ENCODE results near the gene NF2.
"Not testable (repeated sequence)": the region's sequence is repeated elsewhere in the genome, so short reads cannot be mapped to it uniquely, and the experiment has no call there.

The NF2 gene

DNA sequence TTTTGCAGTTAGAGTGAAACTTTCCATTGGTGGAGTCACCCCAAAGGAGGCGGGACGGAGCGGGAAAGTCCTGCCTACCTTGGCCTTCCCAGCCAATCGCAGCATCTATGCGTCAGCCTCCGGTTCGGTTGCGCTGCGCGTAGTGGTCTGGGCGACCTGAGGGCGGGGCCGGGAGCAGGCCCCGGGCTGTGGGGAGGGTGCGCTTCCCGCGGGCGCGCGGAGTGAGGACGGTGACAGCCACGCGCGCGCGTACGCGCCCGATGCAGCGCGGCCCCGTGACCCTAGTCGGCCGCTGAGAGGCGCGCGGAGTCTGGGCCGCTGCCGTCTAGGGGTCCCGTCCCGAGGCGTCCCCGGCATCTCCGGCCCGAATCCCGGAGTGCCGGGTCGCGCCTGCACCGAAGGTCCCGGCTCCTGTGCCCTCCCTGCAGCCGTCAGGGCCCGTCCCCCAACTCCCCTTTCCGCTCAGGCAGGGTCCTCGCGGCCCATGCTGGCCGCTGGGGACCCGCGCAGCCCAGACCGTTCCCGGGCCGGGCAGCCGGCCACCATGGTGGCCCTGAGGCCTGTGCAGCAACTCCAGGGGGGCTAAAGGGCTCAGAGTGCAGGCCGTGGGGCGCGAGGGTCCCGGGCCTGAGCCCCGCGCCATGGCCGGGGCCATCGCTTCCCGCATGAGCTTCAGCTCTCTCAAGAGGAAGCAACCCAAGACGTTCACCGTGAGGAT lies at the start of gene NF2:
Gene NF2, plus strand, starts transcription at position 276 of the 718 bp plus-strand sequence. Its CDS starts 366 bp downstream, at position 642.
- FAIRE-seq = peak; percentile 91
- peak; percentile 97 for DNase-seq (ENCODE audit: low spot score)

DNA sequence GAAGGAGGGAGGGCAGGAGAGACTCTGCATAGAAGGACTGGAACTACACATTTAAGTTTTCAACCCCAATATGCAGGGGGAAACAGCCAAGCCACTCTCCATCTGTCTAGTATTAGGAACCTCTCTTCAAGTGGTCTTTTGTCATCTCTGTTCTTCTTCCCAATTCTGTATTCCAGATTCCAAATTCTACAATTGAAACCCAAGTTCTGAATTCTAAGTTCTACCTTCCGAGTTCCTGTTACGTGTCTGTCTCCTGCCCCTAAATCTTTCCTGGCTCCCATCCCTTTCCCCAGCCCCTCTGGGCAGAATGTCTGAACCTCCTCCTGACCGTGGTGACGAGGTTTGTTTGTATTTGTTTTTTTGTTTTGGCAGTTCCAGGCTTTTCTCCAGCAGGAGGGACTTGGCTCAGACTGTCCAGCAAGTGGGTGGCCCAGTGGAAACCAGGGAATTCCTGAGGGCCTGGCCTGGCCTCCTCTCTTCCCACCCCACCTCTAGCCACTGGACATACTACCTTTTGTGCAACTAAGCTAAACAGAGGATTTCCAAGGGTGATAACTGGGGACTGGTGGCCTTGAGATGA lies 48.3 kb upstream of the NF2 start:
- DNase-seq (ENCODE audit: low spot score) = no peak
- FAIRE-seq = no peak

DNA sequence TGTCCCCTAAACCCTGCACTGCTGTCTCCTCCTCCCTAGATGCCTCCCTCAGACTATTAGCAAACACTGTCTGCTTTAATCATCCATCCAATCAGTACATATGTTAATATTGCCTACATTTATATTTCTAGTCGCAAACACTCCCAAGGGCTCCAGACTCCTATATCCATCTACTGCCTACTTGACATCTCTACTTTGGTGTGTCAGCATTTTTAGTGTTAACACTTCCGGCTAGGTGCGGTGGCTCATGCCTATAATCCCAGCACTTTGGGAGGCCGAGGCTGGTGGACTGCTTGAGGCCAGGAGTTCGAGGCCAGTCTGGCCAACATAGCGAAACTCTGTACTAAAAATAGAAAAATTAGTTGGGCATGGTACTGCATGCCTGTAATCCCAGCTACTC lies 44.4 kb upstream of the NF2 start:
- DNase-seq (ENCODE audit: low spot score) = no peak
- no peak for FAIRE-seq

DNA sequence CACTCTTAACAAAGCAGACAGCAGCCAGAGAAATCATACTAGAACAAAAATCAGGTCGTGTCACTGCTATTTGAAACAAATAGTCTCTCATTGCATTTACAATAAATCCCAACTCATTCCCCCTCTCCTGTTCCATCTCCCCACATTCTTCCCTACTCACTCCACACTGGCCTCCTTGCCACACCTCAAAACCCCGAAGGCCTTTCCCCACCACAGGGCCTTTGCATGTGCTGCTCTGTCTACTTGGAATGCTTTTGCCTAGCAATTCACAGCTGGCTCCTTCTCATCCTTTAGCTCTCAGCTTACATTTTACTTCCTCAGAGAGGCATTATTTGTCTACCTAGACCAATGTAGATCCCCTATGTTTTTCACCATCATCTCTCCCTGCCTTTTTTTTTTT lies 43.6 kb upstream of the NF2 start:
- FAIRE-seq (no peak), DNase-seq (ENCODE audit: low spot score) (no peak)

DNA sequence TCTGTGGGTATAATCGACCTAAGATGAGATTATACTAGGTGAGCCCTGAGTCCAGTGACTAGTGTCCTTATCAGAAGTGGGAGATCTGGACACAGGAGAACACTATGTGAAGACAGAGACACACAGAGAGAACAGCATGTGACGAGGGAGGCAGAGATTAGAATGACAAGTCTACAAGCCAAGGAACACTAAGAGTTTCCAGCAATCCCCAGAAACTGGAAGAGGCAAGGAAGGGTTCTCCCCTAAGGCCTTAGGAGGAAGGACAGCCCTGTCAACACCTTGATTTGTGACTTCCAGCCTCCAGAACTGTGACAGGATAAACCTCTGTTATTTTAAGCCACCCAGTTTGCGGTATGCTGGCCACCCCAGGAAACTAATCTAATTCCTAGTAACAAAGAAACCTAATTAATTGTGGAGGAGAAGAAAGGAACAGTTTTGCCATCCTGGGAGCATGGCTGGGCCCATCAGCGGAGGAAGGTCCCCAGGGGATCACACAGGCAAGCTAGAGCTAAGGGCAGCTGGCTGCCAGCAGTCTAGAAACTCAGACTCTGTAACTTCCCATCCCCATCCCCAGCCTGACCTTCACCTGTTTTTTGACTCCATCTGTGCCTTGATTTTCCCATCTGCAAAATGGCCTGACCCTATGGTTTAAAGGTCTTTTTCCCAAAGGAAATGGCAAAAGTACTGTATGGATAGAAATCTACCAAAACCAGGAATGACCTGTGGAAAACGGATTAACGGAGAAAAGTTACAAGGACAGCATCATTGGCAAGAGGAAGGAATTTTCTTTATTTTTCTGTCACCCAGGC lies 39.6 kb upstream of the NF2 start:
- DNase-seq (ENCODE audit: low spot score) = no peak
- FAIRE-seq = no peak

DNA sequence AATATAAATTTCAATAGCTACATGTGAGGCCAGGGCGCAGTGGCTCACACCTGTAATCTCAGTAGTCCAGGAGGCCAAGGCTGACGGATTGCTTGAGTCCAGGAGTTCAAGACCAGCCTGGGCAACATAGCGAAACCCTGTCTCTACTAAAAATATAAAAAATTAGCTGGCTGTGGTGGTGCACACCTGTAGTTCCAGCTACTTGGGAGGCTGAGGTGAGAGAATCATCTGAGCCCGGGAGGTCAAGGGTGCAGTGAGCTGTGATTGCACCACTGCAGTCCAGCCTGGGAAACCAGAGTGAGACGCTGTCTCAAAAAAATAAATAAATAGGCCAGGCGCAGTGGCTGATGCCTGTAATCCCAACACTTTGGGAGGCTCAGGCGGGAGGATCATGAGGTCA lies 36.9 kb upstream of the NF2 start:
- FAIRE-seq; DNase-seq (ENCODE audit: low spot score): not testable (repeated sequence)

DNA sequence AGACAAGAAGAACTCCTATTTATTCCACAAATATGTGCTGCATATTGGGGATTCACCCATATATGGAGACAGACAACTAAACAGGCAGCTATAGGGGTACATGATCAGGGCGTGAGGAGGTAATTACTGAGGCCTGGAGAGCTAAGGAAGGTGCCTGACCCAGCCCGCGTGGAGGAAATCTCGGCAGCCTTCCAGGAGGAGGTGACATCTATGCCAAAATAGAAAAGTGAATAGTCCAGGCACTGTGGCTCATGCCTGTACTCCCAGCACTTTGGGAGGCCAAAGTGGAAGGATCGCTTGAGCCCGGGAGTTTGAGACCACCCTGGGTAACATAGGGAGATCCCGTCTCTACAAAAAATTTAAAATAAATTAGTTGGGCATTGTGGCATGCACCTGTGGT lies 36.1 kb upstream of the NF2 start:
- DNase-seq (ENCODE audit: low spot score) (no peak), FAIRE-seq (no peak)

DNA sequence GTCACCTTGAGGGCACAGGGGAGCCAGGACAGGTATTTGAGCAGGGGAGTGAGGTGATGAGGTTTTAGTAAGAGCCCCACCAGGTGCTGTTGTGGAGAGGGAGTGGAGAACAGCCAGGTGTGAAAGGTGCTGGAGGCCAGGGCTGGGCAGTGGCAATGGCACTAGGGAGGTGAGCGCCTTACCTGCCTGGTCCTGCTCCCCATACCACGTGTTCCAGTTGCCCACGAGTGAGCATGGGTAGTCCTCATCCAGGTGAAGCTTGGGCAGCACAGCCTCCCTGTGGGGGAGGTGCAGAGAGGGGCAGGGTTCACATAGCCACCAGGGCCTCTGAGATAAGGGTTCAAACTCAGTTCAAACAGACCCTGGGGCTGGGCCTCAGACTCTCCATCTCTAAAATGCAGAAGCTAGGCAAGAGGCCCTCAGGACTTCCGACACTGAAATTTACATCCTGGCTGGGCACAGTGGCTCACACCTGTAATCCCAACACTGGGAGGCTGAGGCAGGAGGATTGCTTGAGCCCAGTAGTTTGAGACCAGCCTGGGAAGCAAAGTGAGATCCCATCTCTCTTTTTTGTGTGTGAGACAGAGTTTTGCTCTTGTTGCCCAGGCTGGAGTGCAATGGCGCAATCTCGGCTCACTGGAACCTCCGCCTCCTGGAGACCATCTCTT lies 34.3 kb upstream of the NF2 start:
- no peak for FAIRE-seq

DNA sequence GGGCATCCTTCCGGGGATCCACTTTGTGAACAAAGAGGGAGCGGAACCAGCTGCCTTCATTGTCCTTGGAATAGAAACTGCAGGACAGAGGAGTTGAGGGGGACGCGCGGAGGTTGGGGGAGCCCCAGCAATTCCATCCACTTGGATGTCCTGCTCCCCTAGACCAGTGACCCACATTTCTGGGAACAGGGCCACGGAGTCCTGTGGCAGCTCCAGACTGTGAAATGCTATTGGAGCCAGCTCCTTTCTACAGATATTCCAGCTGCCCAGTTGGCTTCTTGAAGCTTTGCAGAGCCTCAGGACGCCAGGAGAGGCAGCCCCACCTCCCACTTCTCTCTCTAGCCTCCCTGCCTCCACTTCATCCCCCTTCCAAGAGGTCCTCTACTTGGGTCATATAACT lies 33.0 kb upstream of the NF2 start:
- FAIRE-seq = no peak
- no peak for DNase-seq (ENCODE audit: low spot score)

More for the DNA sequence above, 34.3 kb upstream of the NF2 start:
- DNase-seq (ENCODE audit: low spot score) = no peak

DNA sequence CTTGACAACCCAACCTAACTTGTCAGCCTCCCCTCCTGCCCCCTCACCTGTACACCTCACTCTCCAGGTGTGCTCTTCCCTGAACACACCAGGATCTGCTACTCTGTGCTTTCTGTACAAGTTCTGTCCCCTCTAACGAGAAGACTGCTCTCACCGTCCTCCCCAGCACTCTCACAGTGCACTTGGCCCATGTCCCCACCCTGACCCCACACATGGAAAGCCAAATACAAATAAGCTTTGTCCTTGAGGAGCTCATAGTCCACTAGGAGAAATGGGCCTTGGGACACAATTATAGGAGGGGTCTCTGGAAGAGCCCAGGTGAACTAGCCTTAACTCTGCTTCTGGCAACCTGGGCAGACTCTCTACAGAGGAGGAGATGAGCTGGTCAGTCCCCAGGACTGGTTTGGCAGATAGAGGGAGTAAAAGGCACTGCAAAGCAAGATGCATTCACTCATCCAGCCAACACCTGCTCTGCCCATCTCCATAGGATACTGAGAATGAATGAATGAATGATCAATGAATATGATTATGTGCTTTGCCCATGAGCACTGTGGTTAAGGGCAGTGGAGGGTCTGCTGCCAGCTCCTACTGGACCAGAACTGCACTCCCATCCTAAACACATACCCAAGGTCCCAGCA lies 32.4 kb upstream of the NF2 start:
- FAIRE-seq = no peak

DNA sequence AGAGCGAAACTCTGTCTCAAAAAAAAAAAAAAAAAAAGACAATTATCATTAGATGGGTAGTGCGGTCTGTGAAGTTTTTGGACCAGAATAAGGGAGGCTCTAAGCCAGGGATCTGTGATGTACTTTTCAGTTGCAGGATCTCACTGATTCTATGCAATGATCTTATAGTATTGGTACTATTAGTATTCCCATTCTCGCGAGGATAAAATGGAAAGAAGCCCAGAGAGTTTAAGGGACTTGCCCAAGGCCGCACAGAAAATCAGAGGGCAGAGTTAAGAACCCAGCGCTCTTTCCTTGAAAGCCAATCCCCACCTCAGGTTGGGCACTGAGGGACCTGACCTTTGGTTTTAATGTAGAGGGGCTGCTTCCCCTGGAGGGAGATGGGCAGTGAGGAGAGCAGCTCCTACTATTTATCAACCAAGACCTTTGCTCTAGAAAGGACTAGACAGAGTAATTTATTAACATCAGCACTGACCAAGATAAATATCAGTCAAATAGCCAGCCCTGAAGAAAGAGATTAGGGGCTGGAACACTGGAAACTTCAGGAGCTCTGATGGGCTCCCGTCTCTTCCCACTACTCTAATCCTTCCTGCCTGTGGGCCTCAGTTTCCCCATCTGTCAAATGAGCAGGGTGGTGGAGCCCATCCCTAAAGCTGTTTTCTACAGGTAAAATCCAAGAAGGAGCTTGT lies 28.5 kb upstream of the NF2 start:
- DNase-seq (ENCODE audit: low spot score) = no peak
- FAIRE-seq = no peak

More for the DNA sequence above, 32.4 kb upstream of the NF2 start:
- DNase-seq (ENCODE audit: low spot score) = no peak

DNA sequence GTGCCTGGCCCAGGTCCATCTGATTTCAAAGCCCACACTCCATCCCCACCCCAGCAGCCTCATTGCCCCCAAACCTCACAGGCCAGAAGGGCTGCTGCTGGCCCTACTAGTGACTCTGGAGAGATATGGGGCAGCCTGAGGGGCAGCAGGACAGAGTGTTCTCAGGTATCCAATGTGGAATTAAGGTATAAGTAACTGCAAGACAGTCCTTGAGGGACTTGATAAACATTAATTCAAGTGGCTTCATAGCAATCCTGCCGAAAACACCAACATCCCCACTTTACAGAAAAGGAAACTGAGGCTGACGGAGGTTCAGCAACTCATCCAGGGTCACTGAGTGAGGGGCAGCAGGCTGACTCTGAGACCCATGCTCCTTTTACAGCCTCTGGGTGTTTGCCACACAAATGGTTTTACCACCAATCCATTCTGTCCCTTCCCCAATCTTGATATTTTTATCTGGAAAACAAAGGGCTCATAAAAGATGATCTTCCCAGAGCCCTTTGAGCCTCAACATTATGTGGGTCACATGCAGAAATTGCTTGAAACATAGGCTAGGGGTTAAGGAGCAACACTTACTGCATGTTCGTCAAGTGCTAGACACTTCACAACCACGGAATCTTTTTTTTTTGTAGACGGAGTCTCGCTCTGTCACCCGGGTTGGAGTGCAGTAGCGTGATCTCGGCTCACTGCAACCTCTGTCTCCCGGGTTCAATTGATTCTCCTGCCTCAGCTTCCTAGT lies 24.8 kb upstream of the NF2 start:
- no peak for FAIRE-seq

DNA sequence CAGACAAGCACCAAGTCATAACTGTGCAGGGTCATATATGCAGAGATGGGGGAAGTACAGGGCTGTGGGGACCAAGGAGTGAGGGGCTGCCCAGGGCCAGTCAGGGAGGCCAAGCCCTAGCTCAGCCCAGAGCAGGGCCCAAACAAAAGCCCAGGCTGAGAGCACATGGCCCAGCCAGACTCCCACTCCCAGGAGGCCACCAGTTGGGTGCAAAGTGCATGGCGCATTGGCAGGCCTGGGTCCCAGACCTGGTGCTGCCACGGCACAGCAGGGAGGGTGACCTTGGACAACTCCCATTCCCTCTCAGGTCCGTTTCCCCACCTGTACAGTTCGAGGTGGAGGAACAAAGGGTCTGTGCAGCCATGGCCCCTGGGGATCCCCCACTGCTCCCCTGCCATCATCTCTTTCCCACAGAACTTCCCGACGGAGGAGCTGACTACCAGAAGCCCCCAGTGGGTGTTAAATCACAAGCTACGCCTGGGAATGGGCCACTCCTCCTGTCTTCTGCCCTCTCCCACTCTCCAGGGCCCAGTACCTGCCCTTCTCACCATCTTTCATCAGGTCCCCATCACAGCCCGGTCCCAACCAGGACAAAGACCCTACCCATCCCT lies 23.1 kb upstream of the NF2 start:
- no peak for DNase-seq (ENCODE audit: low spot score)
- no peak for FAIRE-seq

More for the DNA sequence above, 24.8 kb upstream of the NF2 start:
- DNase-seq (ENCODE audit: low spot score) = no peak

DNA sequence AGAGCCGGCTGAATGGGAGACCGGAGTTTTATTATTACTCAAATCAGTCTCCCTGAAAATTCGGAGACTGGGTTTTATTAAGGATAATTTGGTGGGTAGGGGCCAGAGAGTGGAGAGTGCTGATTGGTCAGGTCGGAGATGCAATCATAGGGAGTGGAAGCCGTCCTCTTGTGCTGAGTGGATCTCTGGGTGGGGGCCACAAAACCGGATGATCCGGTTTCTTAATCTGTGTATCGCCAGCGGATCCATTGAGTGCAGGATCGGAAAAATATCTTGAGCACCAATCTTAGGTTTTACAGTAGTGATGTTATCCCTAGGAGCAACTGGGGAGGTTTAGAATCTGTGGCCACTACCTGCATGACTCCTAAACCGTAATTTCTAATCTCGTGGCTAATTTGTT lies 21.6 kb upstream of the NF2 start:
- DNase-seq (ENCODE audit: low spot score) (no peak), FAIRE-seq (no peak)

DNA sequence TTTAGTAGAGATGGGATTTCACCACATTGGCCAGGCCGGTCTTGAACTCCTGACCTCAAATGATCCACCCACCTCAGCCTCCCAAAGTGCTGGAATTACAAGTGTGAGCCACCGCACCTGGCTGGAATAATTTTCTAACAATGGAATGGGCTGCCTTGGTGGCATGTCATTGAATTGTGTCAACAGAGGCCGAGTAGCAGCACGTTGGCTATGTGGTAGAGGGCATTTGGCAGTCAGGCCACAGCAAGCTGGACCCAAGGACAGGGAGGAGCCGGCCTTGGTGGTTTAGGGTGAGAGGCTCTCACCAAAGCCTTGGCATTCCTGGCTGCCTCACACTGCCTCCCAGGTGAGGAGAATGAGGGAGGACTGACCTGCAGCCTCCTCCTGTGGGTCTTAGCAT lies 18.5 kb upstream of the NF2 start:
- FAIRE-seq = no peak

DNA sequence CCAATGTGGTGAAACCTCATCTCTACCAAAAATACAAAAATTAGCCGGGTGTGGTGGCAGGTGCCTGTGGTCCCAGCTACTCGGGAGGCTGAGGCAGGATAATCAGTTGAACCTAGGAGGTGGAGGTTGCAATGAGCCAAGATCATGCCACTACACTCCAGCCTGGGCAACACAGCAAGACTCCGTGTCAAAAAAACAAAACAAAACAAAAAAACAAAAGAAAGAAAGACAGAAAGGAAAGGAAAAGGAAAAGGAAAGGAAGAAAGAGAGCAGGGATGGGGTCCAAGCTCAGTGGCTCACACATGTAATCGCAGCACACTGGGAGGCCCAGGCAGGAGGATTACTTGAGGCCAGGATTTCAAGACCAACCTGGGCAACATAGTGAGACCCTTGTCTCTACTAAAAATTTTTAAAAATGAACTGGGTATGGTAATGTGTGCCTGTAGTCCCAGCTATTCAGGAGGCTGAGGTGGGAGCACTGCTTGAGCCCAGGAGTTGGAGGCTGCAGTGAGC lies 17.2 kb upstream of the NF2 start:
- not testable (repeated sequence) for FAIRE-seq

More for the DNA sequence above, 18.5 kb upstream of the NF2 start:
- no peak for DNase-seq (ENCODE audit: low spot score)

DNA sequence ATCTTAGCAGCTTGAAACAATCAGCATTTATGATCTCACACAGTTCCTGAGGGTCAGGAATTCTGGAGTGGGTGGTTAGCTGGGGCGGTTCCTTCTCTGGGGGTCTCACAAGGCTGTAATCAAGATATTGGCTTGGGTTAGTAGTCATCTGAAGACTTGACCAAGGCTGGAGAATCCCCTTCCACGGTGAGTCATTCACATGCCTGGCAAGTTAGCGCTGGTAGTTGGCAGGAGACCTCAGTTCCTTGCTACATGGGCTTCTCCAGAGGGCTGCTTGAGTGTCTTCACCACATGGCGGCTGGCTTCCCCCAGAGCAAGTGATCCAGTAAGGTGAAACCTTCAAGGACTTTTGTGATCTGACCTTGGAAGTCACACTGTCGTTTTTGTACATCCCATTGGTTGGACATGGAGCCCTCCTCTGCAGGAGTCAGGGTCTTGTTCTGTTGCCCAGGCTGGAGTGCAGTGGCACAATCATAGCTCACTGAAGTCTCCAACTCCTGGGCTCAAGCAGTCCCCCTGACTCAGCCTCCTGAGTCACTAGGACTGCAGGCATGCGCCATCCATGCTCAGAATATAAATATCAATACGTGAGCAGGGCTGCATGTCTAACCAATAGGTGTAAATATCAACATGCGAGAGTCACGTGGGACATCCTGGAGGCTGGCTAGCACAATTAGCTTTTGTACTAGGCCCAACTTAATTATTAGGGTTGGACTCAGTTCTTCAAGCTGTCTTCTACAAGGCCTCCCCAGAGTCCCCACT lies 15.3 kb upstream of the NF2 start:
- FAIRE-seq = no peak
- DNase-seq (ENCODE audit: low spot score) = peak; percentile 68

More for the DNA sequence above, 17.2 kb upstream of the NF2 start:
- not testable (repeated sequence) for DNase-seq (ENCODE audit: low spot score)

DNA sequence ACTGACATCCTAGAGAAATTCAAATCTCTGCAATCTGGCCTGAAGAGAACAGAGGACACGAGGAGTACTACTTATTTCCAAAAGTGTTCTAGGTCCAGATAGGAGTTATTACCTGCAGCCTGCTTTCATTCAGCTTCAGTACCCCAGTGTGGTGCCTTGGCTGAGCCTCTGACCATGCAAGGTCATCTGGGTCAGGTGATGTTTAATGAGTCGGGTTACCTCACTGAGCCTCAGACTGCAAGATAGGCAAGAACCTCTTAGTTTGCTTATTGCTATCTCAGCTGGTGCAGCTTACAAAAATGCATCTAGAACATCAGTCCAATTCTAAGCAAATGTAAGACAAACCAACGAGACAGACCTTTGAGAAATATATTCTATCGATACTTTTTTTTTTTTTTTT lies 9.5 kb upstream of the NF2 start:
- FAIRE-seq (no peak), DNase-seq (ENCODE audit: low spot score) (no peak)
